ENCODE measurements around the gene LTC4S.
"Not testable (repeated sequence)": the region's sequence is repeated elsewhere in the genome, so short reads cannot be mapped to it uniquely, and the experiment has no call there.

Gene LTC4S, protein sequence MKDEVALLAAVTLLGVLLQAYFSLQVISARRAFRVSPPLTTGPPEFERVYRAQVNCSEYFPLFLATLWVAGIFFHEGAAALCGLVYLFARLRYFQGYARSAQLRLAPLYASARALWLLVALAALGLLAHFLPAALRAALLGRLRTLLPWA

DNA sequence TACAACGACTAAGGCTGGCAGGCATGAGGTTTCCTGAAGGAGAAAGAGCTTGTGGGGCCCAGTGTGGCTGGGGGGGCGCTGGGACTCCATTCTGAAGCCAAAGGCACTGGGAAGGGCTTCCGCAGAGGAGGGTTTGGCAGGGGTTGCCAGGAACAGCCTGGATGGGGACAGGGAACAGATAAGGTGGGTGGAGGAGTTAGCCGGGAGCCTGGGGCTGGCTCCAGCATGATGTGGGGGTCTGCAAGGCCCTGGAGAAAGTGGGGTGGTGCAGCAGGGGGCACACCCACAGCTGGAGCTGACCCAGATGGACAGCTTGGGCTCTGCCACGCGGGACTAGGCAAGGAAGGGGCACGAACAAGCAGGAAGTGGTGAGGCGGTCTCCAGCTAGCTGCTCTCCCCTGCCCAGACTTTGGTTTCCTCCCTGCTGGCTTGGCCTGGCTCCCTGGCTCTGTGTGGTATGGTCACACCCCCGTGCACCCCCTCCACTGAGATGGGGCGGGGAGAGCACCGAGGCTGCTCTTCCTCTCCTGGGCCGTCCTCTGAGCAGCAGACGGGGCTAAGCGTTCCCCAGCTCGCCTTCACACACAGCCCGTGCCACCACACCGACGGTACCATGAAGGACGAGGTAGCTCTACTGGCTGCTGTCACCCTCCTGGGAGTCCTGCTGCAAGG lies at the start of gene LTC4S:
LTC4S (plus strand) TSS at position 519 of the 672 bp plus-strand sequence; CDS start at position 614, 95 bp downstream.
- DNase-seq = peak in 36 of 56 donors; percentile 23 to 65 (median 42)

DNA sequence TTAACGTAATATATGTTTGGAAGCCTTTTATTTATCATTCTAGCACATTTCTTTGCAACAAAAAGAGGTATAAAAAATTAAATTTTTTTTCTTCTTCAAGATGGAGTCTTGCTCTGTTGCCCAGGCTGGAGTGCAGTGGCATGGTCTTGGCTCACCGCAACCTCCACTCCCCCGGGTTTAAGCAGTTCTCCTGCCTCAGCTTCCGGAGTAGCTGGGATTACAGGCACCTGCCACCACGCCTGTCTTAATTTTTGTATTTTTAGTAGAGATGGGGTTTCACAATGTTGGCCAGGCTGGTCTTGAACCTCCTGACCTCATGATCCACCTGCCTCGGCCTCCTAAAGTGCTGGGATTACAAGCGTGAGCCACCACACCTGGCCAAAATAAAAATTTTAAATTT lies 49.7 kb upstream of the LTC4S start:
- not testable (repeated sequence) for DNase-seq

DNA sequence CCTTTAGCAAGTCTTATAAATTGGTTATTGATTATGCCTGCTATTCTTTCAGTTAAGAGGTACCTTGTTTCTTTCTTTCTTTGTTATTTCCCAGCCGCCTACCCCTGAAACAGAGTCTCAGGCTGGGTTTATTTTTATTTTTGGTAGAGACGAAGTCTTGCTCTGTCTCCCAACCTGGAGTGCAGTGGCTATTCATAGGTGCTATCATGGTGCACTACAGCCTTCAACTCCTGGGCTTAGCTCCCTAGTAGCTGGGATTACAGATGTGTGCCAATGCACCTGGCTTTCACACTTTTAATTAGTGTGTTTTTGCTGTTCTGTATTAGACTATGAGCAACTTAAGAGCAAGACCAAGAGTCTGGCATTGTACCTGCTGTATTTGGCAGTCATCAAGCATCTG lies 46.9 kb upstream of the LTC4S start:
- no peak for DNase-seq

DNA sequence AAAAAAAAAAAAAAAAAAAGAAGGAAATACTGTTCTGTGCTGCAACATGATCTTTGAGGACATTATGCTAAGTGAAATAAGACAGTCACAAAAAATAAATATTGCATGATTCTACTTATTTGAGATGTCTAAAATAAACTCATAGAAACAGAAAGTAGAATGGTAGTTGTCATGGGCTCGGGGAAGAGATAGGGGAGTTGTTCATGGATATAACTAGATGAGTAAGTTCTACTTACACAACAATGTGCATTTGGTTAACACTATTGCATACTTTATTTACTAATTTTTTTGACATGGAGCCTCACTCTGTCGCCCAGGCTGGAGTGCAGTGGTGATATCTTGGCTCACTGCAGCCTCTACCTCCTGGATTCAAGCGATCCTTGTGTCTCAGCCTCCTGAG lies 46.0 kb upstream of the LTC4S start:
- DNase-seq = no peak

DNA sequence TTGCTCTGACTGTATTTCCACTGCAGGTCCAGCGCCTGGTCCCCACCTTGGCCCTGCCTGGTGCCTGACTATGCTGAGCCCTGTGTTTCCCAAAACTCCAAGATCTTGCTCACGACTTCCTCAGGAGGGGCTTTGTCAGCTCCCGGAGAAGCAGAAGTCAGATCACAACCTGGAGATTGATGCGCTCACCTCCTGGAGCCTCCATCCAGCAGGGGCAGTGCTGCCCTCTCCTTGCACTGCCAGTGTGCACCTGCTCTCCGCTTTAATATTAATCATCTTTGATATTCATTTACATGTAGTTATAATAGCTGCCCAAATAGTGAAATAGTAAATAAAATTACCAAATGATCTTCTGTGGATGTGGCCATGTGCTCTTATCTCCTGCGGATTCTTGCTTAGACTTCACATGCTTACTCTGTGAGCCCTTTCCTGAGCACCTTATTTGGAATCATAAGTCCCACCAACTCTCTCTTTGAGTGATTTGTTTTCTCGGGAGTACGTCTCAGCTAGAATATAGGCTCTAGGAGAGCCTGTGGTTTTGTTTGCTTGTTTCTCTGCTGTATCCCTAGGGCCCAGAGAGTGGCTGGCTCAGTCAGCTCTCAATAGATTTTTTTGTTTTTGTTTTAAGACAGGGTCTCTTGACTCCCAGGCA lies 43.8 kb upstream of the LTC4S start:
- no peak for DNase-seq

DNA sequence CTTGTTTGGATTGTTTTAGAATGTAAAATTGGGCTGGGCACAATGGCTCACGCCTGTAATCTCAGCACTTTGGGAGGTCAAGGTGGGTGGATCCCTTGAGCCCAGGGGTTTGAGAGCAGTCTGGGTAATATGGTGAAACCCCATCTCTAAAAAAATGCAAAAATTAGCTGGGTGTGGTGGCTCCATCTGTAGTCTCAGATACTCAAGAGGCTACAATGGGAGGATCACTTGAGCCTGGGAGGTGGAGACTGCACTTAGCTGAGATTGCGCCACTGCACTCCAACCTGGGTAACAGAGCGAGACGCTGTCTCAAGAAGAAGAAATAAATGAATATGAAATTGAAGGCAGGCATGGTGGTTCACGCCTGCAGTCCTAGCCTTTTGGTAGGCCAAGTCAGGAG lies 39.8 kb upstream of the LTC4S start:
- no peak for DNase-seq

DNA sequence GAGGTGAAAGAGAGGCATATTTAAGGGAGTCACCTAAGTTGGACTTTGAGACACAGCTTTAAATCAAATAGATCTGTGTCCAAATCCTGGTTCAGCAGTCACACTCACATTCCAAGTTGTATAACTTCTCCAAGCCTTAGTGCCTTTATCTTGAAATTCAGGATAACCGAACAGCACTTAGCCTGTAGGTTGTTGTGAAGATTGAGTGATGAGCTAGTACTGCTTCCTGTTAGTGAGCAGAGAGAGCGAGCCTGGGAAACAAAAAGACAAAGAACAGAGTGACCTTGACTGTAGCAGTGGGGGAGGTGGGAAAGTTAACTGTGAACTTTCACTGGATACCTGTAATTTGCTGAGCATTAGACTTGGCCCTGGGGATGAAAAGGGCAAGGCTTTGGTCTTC lies 38.8 kb upstream of the LTC4S start:
- DNase-seq = no peak

DNA sequence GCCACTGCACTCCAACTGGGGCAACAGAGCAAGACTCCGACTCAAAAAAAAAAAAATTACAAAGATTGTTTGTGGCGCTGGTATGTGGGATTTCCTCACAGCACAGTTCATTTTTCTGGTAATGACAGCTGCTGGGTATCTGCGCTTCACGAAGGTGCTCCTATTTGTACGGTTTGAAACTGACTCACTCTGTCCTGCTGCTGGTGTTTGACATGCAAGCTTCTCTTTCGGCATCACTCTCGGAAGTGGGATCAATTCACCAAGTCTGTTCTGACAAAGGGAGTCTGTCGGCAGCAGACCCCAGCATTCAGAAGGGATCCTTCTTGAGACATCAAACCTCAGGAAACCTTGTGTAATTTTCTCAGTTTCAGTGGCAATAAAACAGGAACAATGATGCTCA lies 34.8 kb upstream of the LTC4S start:
- DNase-seq = no peak

DNA sequence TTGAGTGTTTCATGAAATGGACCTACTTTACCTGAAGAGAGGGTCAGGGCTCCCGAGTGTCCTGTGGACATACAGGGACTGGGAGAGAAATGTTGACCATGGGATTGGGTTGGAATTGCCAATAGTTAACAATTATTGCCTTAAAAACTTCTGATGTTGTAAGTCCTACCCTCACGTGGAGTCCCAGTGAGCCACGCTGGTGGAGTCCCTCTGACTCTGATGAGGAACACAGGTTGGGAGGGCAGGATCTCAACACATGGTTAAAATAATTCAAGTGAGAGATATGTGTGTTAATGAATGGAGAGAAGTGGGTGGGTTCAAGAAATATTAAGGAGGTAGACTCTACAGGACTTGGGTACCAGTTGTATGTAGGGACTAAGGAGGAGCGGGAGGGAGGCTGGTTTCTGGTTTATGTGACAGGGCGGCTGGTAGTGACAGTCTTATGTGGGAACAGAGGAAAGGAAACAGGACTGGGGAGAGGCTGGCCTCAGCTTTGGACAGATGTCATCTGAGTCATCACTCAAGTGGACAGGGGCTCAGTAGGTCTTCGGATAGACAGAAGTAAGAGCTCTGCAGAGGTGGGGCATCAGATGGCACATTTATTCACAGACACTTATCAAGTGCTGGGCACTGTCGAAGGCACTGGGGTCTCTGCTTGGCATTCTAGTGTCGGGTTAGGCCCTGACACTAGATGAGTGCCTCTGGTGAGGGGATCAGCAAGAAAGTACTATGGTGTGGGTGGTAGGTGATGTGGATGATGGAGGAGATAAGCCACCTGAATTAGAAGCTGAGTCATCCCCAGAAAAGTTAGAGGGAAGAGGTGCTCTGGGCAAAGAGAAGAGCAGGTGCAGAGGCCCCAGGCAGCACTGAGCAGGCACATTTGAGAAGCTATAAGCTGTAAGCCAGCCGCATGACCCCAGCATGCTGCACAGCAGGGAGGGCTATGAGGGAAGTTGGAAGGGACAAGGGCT lies 33.9 kb upstream of the LTC4S start:
- DNase-seq = no peak

DNA sequence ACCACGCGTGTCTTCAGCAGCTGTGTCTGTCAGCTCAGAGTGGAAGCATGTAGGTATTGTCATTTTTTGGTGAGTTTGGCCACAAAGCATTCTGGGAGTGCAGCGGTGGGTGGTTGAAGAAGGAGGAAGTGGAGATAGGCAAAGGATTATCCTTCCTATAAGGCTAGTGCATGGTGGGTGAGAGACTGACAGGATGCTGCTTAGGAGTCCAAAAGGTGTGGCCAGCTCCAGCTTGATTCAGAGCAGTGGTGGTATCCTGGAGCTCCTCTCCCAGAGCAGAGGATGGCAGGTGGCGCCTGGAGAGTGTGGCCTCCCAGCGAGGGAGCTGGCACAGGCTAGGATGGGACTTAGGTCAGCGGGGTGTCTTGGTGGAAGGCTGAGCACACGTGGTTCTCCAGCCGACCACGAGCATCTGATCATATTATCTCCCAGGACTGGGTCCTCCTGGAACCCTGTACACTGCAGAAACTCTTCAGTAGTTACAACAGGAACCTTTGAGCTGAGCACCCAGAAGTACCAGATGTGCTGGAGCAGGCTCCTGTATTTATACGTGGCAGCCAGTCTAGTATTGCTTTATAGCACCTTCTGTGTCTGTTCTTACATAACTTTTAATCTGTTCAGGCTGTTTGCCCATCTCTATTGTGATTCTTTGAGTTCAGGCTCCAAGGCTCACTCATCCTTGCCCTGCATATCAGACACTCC lies 31.6 kb upstream of the LTC4S start:
- peak in 1 of 56 donors; percentile 10 for DNase-seq

DNA sequence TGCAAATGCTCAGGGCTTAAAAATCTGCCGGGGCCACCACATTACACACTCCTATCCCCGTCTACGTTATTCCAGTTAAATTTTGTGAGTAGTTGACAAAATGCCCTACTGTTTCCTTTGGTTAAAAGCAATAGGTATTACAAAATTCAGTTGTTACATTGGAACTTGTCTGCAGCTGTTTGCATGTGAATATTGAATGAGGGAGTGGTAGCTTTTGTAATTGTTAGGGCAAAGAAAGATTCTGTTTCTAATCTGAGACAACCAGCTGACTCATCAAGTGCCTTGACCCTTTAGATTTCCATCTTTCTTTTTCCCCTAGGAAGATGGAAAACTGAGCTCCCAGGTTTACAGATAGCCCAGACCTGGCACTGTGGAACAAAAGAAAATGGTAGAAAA lies 31.0 kb upstream of the LTC4S start:
- no peak for DNase-seq

DNA sequence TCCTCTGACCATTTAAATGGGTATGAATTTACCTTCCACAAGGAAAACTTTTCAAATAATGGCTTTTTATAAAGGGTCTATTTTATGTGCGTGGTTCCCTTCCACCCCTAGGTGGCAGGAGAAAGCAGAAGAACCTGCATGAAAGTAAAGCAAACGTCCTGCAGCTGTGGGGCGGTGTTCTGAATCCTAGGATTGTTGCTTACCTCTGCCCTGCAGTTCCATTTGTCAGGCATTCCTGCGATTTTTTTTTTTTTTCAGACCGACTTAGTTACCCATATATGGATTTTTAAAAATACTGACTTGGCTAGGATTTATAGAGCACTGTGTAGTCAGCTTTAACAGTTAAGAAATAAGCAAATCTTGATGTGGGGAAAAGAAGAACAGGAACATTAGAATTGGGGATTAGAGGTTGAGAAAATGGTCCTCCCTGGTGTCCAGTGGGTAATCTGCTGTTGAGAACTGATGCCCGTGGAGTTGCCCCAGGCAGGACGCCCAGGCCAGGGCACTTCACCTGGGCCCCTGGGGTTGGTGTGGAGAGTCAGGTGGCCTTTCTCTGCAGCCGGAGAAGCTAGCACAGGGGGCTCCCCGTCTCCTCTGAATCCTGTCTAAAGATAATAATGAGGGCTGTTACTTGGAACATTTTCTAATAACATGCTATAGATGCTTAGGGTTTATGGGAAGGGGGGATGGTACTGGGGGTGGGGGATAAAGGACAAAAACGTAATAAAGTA lies 30.4 kb upstream of the LTC4S start:
- peak in 28 of 56 donors; percentile 4 to 77 (median 29) for DNase-seq

DNA sequence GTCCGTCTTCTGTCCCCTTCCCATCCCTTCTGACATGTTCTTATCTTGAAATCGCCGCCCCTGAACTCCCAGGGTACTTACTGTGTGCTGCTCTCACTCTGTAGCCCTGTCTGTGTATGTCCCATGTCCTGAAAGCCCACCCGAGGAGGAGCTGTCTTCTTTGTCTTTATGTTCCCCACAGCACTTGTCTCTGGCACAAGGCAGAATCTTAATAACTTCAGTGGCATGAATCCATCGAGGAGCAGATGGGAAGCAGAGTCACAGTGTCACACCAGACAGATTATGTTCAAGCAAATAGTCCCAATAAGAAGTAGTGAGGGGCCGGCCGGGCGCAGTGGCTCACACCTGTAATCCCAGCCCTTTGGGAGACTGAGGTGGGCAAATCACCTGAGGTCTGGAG lies 29.7 kb upstream of the LTC4S start:
- no peak for DNase-seq

DNA sequence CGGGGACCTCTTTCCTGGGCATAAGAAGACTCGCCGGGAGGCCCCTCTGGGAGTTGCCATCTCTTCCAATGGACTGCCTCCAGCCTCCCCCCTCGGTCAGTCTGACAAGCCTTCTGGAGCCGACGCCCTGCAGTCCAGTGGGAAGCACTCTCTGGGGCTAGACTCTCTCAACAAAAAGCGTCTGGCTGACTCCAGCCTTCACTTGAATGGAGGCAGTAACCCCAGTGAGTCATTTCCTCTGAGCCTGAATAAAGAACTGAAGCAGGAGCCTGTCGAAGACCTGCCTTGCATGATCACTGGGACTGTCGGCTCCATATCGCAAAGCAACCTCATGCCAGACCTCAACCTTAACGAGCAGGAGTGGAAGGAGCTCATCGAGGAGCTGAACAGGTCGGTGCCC lies 28.4 kb upstream of the LTC4S start:
- peak in 1 of 56 donors; percentile 31 for DNase-seq

DNA sequence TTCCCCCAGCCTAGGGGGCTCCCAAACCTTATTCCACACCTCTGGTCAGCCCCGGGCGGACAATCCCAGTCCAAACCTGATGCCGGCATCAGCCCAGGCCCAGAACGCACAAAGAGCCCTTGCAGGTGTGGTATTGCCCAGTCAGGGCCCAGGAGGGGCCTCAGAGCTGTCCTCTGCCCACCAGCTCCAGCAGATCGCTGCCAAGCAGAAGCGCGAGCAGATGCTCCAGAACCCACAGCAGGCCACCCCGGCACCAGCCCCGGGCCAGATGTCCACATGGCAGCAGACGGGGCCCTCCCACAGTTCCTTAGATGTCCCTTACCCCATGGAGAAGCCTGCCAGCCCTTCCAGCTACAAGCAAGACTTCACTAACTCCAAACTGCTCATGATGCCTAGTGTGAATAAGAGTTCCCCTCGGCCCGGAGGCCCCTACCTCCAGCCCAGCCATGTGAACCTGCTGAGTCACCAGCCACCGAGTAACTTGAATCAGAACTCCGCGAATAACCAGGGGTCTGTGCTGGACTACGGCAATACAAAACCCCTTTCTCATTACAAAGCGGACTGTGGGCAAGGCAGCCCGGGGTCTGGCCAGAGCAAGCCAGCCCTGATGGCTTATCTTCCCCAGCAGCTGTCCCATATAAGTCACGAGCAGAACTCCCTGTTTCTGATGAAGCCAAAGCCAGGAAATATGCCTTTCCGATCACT lies 27.6 kb upstream of the LTC4S start:
- no peak for DNase-seq

DNA sequence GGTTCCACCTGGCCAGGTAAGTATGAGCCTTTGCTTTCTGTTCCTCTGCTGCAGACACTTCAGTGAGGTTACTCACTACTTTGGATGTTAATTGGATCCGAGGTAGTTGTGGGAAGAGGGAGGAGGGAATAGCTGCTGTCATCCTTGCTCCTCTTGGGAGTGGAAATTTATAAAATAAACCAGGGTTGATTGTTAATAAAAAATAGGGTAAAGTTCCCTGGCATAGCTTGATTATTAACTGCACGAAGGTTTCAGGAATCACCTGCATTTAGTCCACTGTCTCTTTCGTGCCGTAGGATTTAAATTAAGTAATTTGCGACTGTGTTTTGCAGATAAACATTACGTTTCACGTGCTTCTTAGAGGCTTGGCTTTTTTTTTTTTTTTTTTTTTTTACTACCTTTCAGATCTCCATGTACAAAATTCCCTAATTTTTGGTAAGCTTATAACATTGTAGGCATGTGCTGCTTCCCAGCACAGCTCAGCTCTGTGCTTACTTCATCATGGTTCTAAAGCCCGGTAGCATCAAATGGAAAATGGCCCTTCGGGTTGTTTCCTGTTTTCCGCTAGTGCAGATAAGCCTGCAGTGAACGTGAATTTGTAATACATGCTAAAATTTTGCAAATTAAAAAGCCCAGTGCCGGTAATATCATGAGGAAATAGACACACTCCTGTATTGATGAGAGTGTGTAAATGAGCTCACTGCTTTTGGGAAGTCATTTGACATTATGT lies 26.9 kb upstream of the LTC4S start:
- no peak for DNase-seq

DNA sequence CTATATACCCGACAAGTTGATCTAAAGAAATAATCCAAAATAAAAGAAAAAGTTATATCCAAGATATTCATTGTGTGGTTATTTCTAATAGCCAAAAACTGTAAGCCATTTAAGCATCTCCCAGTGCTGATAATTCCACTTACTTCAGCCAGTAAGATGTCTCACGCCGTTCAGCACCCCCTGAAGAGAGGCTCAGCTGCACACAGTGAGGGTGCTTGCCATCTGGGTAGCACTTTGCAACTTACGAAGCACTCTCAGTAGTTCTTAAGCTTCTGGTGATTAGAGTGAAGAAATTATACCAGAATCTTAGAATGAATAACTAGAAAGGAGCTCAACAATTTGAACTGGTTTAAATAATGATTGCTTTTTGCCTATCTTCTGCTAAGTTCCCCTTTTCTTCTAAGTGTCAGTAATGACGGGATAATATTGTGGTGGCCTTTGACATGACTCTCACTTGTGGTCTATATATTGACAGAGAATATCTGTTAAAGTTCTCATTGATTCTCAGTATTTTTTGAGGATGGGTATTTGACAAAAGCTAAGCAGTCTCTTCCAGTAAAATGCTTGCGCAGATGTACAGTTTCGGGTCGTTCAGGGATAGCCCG lies 26.2 kb upstream of the LTC4S start:
- DNase-seq = no peak

DNA sequence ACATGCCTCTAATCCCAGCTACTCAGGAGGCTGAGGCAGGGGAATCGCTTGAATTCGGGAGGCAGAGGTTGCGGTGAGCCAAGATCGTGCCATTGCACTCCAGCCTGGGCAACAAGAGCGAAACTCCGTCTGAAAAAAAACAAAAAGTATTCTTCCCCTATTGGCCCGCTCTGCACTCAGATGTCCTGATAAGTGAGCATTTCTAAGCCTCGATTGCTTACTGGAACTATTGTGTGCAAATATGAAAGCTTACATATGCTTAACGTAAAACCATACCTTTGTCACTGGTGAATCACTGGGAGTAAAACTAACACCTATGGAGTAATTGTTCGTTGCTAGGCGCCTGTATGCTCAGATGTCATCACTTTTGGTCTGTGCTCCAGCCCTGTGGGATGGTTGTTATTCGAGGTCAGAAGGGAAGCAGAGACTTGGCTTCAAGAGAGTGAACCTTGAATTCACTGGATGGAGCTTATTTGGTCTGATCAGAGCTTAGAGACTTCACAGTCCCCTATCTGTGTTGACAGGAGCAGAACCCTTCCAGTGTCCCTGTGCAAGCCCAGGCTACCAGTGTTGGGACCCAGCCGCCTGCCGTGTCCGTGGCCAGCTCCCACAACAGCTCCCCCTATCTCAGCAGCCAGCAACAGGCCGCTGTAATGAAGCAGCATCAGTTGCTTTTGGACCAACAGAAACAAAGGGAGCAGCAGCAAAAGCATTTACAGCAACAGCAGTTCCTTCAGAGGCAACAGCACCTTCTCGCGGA lies 25.3 kb upstream of the LTC4S start:
- no peak for DNase-seq

Data from amygdala (tissue), 56 donors.